AML-193 (cell line): ENCODE measurements around the gene ZYG11B.
"Not testable (repeated sequence)": the region's sequence is repeated elsewhere in the genome, so short reads cannot be mapped to it uniquely, and the experiment has no call there.

Experiments used
- DNase-seq, 2 experiments: peaks; one replicate each; lab custom pipeline; 2025; lab: John Stamatoyannopoulos, UW

ZYG11B gene

DNA sequence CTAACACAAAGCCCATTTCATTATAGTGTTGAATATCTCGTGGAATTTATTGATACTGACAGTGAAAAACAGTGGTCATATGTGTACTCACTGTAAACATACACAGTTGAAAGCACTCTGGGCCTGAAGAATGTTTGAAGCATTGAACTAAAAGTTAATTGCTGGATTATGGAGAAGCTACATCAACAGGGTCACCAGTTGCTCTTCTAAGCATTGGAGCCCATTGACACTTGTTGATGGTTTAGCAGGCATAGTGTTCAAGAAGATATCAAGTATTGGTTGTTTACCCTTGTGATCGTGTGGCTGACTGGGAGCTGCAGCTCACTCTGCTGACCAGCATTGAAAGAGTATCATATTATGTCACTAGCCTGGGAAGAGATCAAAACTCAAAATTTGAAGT, 126.6 kb downstream of the ZYG11B start:
- no peak for DNase-seq

DNA sequence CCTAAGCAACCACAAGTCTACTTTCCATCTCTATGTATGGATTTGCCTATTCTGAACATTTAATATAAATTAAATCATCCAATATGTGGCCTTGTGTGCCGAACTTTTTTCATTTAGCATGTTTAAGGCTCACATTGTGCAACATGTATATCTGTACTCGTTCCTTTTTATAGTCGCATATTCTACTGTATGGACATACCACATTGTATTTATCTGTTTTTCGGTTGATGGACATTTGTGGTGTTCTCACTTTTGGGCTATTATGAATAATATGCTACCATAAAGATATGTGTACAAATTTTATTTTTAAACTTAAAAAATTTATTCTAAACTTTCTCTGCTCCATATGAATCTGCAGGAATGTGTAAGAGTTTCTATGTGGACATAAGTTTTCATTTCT, 129.3 kb downstream of the ZYG11B start:
- no peak for DNase-seq

DNA sequence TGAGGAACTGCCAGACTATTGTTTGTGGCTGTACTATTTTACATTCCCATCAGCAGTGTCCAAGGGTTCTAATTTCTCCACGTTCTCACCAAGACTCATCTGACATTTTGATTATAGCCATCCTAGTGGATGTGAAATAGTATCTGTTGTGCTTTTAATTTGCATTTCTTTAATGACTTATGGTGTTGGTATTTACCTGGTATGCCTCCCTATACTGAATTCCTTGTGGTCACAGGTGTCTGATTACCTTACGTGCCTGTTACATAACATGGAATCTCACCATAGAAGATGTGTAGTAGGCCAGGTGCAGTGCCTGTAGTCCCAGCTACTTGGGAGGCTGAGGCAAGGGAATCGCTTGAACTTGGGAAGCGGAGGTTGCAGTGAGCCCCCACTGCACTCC, 129.8 kb downstream of the ZYG11B start:
- no peak for DNase-seq

DNA sequence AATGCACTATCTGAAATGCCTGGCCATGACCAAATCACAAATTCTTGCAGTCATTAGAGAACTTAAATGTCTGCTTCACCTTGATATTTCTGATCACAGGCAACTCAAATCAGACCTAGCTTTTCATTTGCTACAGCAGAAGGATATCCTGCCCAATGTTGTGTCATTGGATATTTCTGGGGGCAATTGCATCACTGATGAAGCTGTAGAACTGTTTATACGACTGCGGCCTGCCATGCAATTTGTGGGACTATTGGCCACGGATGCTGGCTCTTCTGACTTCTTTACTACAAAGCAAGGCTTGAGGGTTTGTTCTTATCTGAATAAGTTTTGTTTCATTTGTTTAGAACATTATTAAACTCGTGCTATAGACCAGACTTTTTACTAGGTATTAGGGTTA, 131.2 kb downstream of the ZYG11B start:
- no peak for DNase-seq

DNA sequence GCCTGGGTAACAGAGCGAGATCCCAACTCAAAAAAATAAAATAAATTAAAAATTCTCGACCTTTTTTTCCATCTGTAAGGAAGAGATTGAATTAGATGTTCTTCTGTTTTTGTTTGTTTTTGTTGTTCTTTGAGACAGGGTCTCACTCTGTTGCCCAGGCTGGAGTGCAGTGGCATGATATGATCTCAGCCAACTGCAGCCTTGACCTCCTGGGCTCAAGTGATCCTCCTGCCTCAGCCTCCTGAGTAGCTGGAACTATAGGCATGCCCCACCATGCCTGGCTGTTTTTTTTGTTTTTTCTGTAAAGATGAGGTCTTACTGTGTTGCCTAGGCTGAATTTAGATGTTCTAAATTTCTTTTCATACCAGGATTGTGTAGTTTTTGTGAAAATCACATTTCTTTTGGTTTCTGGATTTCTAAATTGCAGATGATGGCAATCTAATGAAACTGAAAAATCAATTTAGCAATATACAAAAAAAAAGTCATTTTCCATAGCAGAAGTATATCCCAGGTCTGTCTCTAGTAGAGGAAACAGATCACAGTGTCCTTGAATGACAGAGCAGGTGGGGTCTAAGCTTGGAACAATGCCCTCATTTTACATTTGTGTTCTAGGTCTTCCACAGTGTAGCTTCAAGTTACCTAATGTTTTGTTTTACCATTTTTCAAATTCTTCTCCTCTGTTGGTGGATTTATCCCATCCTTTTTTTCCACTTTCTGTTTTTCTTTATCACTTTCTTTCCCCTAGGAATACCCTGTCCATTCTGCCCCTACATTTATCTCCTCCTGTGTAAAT, 136.6 kb downstream of the ZYG11B start:
- DNase-seq: no peak

DNA sequence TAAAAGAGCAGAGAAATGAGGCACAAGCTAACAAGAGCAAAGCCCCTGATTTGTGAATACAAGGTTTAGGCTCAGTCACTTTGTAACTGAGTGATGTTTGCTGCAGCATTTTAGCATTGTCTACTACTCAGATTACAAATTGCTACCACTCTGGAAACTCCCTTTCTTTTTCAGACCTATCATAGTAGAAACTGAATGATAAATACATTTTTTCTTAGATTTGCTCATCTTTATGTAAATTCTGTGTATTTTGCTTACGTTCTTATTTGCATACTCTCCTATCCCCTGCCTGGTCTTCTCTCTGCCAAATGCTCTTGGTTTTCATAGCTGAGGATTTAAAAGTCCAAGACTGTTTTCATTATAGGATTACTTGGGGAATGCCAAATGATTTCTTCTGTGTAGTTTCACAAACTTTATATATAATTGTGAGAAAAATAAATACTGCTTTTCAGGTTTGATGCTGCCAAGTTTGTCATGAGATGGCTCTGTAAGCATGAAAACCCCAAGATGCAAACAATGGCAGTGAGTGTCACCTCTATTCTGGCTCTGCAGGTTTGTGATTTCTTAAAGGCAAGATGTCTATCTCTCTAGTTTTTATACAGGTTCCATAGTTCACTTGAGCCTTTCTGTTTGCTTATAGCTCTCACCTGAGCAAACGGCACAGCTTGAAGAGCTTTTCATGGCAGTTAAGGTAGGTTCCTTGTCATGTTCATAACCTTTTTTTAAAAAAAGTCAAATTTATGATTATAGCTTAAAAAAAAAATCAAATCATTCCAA, 141.0 kb downstream of the ZYG11B start:
- DNase-seq: no peak

DNA sequence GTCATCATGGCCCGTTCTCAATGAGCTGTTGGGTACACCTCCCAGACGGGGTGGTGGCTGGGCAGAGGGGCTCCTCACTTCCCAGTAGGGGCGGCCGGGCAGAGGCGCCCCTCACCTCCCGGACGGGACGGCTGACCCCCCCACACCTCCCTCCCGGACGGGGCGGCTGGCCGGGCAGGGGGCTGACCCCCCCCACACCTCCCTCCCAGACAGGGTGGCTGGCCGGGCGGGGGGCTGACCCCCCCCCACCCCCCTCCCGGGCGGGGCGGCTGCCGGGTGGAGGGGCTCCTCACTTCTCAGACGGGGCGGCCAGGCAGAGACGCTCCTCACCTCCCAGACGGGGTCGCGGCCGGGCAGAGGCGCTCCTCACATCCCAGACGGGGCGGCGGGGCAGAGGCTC, 143.5 kb downstream of the ZYG11B start:
- not testable (repeated sequence) for DNase-seq

DNA sequence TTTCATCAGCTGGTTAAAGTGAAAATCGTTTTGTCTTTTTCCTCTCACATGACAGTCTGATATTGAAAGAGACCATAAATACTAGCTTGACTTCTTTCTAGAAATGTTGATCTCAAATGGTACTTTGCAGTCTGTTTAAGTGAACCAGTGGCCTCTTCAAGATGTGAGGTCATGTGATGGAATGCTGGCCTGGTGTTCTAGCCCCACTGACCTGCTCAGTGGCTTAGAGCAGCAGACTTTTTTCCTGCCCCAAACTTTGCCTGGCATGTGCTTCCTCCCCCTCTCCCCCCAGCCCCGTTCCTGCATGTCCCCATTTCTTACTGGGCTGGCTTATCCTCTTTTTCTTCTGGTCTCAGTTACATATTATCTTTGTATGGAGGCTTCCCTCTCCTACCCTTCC, 150.6 kb downstream of the ZYG11B start:
- no peak for DNase-seq
